ENCODE measurements around the gene SIMC1. TPM values are rescaled to one million over a fixed set of nuclear protein-coding genes. Genes with fewer than 3 reads are reported as not detected.

The SIMC1 gene
- polyA plus RNA-seq, 4 donors: 17.6 to 22.6 (median 19.6) TPM

DNA sequence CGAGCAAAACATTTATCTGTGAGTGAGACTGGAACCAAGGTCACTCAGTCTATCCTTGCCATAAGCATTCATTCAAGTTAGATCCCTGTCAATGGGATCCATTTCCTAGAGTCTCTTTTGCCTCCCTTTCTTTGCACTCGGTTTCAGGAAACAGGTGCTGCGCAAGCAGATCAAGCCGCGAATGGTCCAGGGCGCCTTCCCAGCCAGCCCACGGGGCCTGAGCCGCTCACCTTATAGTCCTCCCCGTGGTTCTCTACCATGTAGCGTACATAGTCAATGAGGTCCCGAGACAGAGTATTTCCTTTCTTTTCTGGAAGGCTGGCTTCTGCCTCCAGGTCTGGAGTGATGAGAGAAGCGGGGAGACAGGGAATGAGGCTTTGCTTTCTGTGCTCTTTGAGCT lies 146.8 kb downstream of the SIMC1 start:
- DNase-seq (ENCODE audit: low read depth in 4 of 4, low spot score in 2 of 4): no peak

- DNase-seq (ENCODE audit: low read depth in 4 of 4, low spot score in 2 of 4): no peak
These were observed 148.3 kb downstream of the SIMC1 start for GRCh38 chr5:176386491-176386890.

- DNase-seq (ENCODE audit: low read depth in 4 of 4, low spot score in 2 of 4): no peak
These were observed 149.2 kb downstream of the SIMC1 start for GRCh38 chr5:176387384-176387925.

- no peak for DNase-seq (ENCODE audit: low read depth in 4 of 4, low spot score in 2 of 4)
These were observed 149.8 kb downstream of the SIMC1 start for GRCh38 chr5:176388003-176388443.

DNA sequence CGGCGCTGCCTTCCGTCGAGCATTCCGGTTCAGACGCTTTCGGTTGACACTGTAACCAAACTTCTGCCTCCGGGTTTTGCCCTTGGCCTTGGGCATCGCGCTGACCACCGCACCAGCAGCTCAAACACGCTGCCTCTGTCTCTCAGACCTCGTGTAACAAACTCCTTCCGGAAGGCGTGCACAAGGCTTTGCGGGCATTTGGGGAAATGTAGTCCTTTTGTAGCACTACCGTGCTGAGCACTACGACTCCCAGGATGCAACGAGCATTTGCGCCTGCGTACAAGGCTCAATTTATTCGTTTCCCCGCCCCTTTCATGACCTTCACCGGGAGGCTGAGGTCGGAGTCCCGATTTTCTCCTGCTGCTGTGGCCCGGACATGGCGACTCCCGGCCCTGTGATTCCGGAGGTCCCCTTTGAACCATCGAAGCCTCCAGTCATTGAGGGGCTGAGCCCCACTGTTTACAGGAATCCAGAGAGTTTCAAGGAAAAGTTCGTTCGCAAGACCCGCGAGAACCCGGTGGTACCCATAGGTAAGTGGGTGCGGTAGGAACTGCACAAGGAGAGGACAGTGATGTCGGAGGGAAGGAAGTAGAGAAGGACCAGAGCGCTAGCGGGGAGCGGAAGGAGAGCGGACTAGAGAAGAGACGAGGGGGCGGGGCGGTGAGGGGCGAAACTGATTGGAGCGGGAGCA lies 150.4 kb downstream of the SIMC1 start, which contains the start of the genes HIGD2A and NOP16:
Gene HIGD2A, plus strand, starts transcription at position 308 of the 691 bp plus-strand sequence. Its CDS starts 69 bp downstream, at position 377.
Gene NOP16, minus strand, starts transcription at position 155 of the 691 bp plus-strand sequence. Its CDS starts 59 bp downstream, at position 96.
- DNase-seq (ENCODE audit: low read depth in 4 of 4, low spot score in 2 of 4): peak; percentile 97 to 99 (median 98)

- DNase-seq (ENCODE audit: low read depth in 4 of 4, low spot score in 2 of 4): no peak
These were observed 151.2 kb downstream of the SIMC1 start for GRCh38 chr5:176389135-176390123.

GRCh38 chr5:176391479-176391878 lies 153.3 kb downstream of the SIMC1 start:
- no peak for DNase-seq (ENCODE audit: low read depth in 4 of 4, low spot score in 2 of 4)

- no peak for DNase-seq (ENCODE audit: low read depth in 4 of 4, low spot score in 2 of 4)
These were observed 153.8 kb downstream of the SIMC1 start for GRCh38 chr5:176391999-176392398.

GRCh38 chr5:176392526-176392925 lies 154.3 kb downstream of the SIMC1 start:
- DNase-seq (ENCODE audit: low read depth in 4 of 4, low spot score in 2 of 4): no peak

DNA sequence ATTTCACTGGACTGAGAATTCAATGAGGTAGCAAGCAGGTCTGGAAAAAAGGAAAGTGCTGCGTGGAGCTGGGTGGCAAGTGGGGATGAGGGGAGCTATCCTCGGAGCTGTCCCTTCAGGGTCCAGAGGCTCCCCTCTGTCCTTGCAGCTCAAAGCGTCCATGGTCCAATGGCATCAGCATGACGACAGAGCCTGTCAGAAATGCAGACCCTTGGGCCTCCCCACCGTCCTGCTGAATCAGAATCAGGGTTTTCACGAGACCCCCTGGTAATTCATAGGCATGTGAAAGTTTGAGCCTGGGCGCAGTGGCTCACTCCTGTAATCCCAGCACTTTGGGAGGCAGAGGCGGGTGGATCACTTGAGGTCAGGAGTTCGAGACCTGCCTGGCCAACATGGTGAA lies 155.9 kb downstream of the SIMC1 start:
- DNase-seq (ENCODE audit: low read depth in 4 of 4, low spot score in 2 of 4): no peak

DNA sequence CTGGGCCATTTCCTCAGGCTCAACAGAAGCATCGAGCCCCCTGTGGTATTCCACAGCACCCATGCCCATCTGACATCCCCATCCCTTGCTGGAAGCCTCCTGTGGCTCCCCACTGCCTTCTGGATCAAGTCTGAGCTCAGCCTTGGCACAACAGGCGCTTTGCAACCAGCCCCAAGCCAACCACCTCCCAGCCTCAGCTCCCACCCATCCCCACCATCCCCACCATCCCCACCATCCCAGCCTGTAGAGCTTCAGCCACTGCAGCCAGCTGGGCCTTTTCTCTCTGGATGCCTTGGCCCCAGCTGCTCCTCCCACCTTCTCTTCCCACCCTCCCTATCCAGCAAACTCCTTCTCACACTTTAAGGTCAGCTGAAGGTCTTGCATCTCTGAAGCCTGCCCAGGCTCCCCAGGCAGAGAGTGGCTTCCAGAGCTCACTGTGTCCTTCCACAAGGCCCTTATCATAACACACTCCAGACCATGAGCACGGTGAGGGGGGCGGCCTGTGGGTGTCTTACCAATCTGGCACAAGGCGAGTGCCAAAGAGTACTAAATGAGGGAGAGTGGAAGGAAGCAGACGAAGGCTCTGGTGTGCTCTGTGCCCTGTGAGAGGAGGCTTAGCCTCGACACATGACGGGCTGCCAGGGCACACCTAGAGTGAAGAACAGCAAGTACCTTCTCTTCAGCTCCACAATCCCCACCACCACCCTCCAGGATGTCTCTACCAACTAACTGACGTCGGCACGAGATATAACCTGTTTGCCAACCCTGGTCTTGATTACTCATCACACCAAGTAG lies 156.9 kb downstream of the SIMC1 start:
- no peak for DNase-seq (ENCODE audit: low read depth in 4 of 4, low spot score in 2 of 4)

Other genes with a start within 250 kb of the SIMC1 start
- 100 to 1,000 TPM; 138 to 171 (median 160) TPM for gene KIAA1191, start 123.3 kb downstream of the SIMC1 start, polyA plus RNA-seq (ENCODE audit: insufficient read length in 4 of 4)
- 10 to 100 TPM in 3 of 4 donors, 1 to 10 TPM in 1; 9.7 to 17.8 (median 13.5) TPM for gene ARL10, start 127.1 kb downstream of the SIMC1 start, polyA plus RNA-seq (ENCODE audit: insufficient read length in 4 of 4)
- 10 to 100 TPM; 26.5 to 33.7 (median 32.2) TPM for gene NOP16, start 150.2 kb downstream of the SIMC1 start, polyA plus RNA-seq (ENCODE audit: insufficient read length in 4 of 4)
- gene HIGD2A, start 150.3 kb downstream of the SIMC1 start, polyA plus RNA-seq (ENCODE audit: insufficient read length in 4 of 4): 100 to 1,000 TPM in 3 of 4 donors, 10 to 100 TPM in 1; 99.5 to 151 (median 115) TPM
- gene CLTB, start 178.1 kb downstream of the SIMC1 start, polyA plus RNA-seq (ENCODE audit: insufficient read length in 4 of 4): 10 to 100 TPM; 52.4 to 71.9 (median 57.8) TPM
- 10 to 100 TPM; 43.6 to 48.5 (median 46.6) TPM for gene FAF2, start 210.0 kb downstream of the SIMC1 start, polyA plus RNA-seq (ENCODE audit: insufficient read length in 4 of 4)